ENCODE measurements around the gene PRICKLE2. TPM values are rescaled to one million over a fixed set of nuclear protein-coding genes. Genes with fewer than 3 reads are reported as not detected.

The PRICKLE2 gene
- total and polyA plus RNA-seq, 4 donors = 0.89 to 8.0 (median 3.2) TPM

DNA sequence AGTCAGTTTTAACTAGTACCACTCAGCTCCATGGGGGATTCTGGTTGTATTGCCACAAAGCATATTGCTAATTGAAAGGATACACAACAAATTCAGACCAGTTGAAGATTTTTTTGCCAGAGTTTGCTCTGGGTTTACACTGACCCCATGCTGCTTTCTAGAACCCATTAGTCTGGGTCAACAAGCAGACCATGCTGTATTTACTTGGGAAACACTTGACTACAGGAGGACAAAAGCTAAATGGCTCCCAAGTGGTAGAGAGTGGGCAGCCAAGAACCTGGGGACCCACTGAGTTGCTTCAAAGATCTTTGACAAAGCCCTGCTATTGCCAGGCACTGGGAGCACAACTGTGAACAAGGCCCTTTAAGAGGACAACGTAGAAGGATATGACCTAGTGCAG, 115.2 kb downstream of the PRICKLE2 start (continued):
- TF ChIP-seq, protein P1, sequence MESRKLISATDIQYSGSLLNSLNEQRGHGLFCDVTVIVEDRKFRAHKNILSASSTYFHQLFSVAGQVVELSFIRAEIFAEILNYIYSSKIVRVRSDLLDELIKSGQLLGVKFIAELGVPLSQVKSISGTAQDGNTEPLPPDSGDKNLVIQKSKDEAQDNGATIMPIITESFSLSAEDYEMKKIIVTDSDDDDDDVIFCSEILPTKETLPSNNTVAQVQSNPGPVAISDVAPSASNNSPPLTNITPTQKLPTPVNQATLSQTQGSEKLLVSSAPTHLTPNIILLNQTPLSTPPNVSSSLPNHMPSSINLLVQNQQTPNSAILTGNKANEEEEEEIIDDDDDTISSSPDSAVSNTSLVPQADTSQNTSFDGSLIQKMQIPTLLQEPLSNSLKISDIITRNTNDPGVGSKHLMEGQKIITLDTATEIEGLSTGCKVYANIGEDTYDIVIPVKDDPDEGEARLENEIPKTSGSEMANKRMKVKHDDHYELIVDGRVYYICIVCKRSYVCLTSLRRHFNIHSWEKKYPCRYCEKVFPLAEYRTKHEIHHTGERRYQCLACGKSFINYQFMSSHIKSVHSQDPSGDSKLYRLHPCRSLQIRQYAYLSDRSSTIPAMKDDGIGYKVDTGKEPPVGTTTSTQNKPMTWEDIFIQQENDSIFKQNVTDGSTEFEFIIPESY (IDR thresholded peaks at IDR 0.05) = no peak
- no peak for TF ChIP-seq MAX (IDR thresholded peaks at IDR 0.05)
- no peak for TF ChIP-seq JUND (IDR thresholded peaks at IDR 0.05)
- no peak for TF ChIP-seq HNF4G (IDR thresholded peaks at IDR 0.05)

DNA sequence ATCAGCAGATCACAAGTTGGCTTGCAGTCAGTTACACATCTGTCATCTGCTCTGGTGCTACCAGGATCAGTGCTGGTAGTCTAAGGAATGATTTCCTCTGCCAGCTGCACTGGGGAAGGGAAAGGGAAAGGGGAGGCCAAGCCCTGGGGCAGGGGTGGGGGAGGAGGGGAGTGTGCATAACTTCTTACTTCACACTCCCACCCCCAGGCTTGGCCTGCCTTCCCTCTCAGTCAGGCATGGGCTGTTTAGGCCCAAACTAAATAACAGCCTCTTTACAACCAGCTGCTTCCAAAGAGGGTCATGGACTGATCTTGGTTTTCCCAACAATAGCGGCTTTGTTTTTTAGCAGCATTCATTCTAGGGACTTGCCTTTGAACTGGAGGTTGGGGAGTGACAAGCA, 115.8 kb downstream of the PRICKLE2 start:
- Histone ChIP-seq H3K27ac (ENCODE audit: low read depth in 1 of 2, low read length in 2 of 2) (no peak overlapping the region), H3K36me3 (ENCODE audit: control insufficient read depth in 4 of 4, insufficient read depth in 3 of 4, low read depth in 1 of 4, low read length in 3 of 4) (no peaks in the 10 kb centered on the region), H3K9ac (ENCODE audit: low read depth in 1 of 2, low read length in 2 of 2) (no peak overlapping the region), H3K4me1 (ENCODE audit: control insufficient read depth in 4 of 4, insufficient read depth in 4 of 4, low read length in 3 of 4) (no peaks in the 10 kb centered on the region), H3K4me3 (ENCODE audit: low read depth in 1 of 3, low read length in 3 of 3) (no peak overlapping the region), H3K9me3 (ENCODE audit: control insufficient read depth in 4 of 4, low read length in 3 of 4) (peaks cover 0 to 6% (median 0%) of the 10 kb centered on the region in 4 donors), H3K27me3 (ENCODE audit: control insufficient read depth in 4 of 4, insufficient read depth in 4 of 4, low read length in 3 of 4) (peaks cover 0 to 6% (median 0%) of the 10 kb centered on the region in 4 donors)
- 92% methylated on average over 1 of the region's 1 CpG for WGBS
- DNase-seq (ENCODE audit: low spot score) = no peak
- TF ChIP-seq FOXA2 (IDR thresholded peaks at IDR 0.05) (no peak), NR2F2 (IDR thresholded peaks at IDR 0.05) (no peak), TAF1 (conservative IDR thresholded peaks at IDR 0.05) (no peak), YY1 (IDR thresholded peaks at IDR 0.05) (no peak), GABPA (IDR thresholded peaks at IDR 0.05 in 1 of 2, conservative IDR thresholded peaks at IDR 0.05 in 1 of 2) (no peak), REST (IDR thresholded peaks at IDR 0.05) (no peak), ATF3 (IDR thresholded peaks at IDR 0.05) (no peak)
- TF ChIP-seq, protein P1 (IDR thresholded peaks at IDR 0.05) = no peak
- TF ChIP-seq, protein P2, sequence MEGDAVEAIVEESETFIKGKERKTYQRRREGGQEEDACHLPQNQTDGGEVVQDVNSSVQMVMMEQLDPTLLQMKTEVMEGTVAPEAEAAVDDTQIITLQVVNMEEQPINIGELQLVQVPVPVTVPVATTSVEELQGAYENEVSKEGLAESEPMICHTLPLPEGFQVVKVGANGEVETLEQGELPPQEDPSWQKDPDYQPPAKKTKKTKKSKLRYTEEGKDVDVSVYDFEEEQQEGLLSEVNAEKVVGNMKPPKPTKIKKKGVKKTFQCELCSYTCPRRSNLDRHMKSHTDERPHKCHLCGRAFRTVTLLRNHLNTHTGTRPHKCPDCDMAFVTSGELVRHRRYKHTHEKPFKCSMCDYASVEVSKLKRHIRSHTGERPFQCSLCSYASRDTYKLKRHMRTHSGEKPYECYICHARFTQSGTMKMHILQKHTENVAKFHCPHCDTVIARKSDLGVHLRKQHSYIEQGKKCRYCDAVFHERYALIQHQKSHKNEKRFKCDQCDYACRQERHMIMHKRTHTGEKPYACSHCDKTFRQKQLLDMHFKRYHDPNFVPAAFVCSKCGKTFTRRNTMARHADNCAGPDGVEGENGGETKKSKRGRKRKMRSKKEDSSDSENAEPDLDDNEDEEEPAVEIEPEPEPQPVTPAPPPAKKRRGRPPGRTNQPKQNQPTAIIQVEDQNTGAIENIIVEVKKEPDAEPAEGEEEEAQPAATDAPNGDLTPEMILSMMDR (IDR thresholded peaks at IDR 0.05; ENCODE audit: low read depth, low read length, missing input control) = no peak

All from liver (tissue), 9 donors.